OCI-LY1 (cell line): ENCODE measurements around the gene KCTD3.

ENCODE experiments used
- H2AFZ ChIP-seq: fragments of 200-600 bp; sonication (generic), shearing (Covaris generic); 2 replicates; pipeline ENCODE4 v1.6.0; 2014; ENCODE audit warnings: antibody characterized with exemption, mild to moderate bottlenecking, low read length
- H3F3A ChIP-seq: fragments of 200-600 bp; sonication (generic), shearing (Covaris generic); 2 replicates; pipeline ENCODE4 v1.6.0; 2014; ENCODE audit warnings: mild to moderate bottlenecking, antibody characterized with exemption, low read length, moderate library complexity; ENCODE audit not compliant: insufficient read depth
- H3K27ac ChIP-seq: fragments of 200-600 bp; sonication (generic); 2 replicates; pipeline ENCODE4 v1.5.1; 2014; ENCODE audit warnings: low read length, mixed run types, mild to moderate bottlenecking, low read depth; ENCODE audit not compliant: poor library complexity, severe bottlenecking
- H3K27me3 ChIP-seq: fragments of 200-600 bp; sonication (generic); 2 replicates; pipeline ENCODE4 v1.6.0; 2014; ENCODE audit warnings: antibody characterized with exemption, mild to moderate bottlenecking, low read length, moderate library complexity; ENCODE audit not compliant: insufficient read depth
- H3K36me3 ChIP-seq: fragments of 200-600 bp; sonication (generic); 2 replicates; pipeline ENCODE4 v1.6.1; 2014; ENCODE audit warnings: mild to moderate bottlenecking, antibody characterized with exemption, low read length, moderate library complexity, mixed read lengths; ENCODE audit not compliant: insufficient read depth
- H3K4me1 ChIP-seq: fragments of 200-600 bp; sonication (generic); 2 replicates; pipeline ENCODE4 v1.5.1; 2014; ENCODE audit warnings: mild to moderate bottlenecking, low read length, moderate library complexity; ENCODE audit not compliant: insufficient read depth, severe bottlenecking
- H3K4me2 ChIP-seq: fragments of 200-600 bp; sonication (generic), shearing (Covaris generic); 2 replicates; pipeline ENCODE4 v1.6.1; 2014; ENCODE audit warnings: low read length
- H3K4me3 ChIP-seq: fragments of 200-600 bp; sonication (generic); 2 replicates; pipeline ENCODE4 v1.5.1; 2014; ENCODE audit warnings: low read length, low read depth, mild to moderate bottlenecking, mixed read lengths; ENCODE audit not compliant: poor library complexity, severe bottlenecking
- H3K79me2 ChIP-seq: fragments of 200-600 bp; shearing (Covaris generic); 2 replicates; pipeline ENCODE4 v1.6.1; 2016; ENCODE audit warnings: mixed run types, low read length, mixed read lengths; ENCODE audit not compliant: insufficient read depth
- H3K9ac ChIP-seq: fragments of 200-600 bp; sonication (generic), shearing (Covaris generic); 2 replicates; pipeline ENCODE4 v1.6.1; 2014; ENCODE audit warnings: mild to moderate bottlenecking, low read length, mixed read lengths
- H3K9me2 ChIP-seq: fragments of 200-600 bp; sonication (generic), shearing (Covaris generic); 2 replicates; pipeline ENCODE4 v1.6.1; 2014; ENCODE audit warnings: low read depth, mild to moderate bottlenecking, low read length, mixed read lengths
- H3K9me3 ChIP-seq: fragments of 200-600 bp; shearing (Covaris generic); 2 replicates; pipeline ENCODE4 v1.6.1; 2014; ENCODE audit warnings: low read length, mixed read lengths
- H4K20me1 ChIP-seq: fragments of 200-600 bp; sonication (generic), shearing (Covaris generic); 2 replicates; pipeline ENCODE4 v1.6.0; 2016; ENCODE audit warnings: mild to moderate bottlenecking, low read length; ENCODE audit not compliant: insufficient read depth
- EZH2 ChIP-seq: fragments of 200-600 bp; sonication (generic), shearing (Covaris generic); IDR thresholded peaks from 2 replicates; pipeline ENCODE4 v1.8.0; 2017; ENCODE audit warnings: borderline replicate concordance, mixed run types, mild to moderate bottlenecking, antibody characterized with exemption, low read length, moderate library complexity, mixed read lengths
- TF ChIP-seq, protein P1 (sequence below): fragments of 200-600 bp; sonication (generic), shearing (Covaris generic); IDR thresholded peaks from 2 replicates; pipeline ENCODE4 v1.5.1; 2017; ENCODE audit warnings: mild to moderate bottlenecking, antibody characterized with exemption, low read length, moderate library complexity, mixed read lengths

KCTD3 gene

DNA sequence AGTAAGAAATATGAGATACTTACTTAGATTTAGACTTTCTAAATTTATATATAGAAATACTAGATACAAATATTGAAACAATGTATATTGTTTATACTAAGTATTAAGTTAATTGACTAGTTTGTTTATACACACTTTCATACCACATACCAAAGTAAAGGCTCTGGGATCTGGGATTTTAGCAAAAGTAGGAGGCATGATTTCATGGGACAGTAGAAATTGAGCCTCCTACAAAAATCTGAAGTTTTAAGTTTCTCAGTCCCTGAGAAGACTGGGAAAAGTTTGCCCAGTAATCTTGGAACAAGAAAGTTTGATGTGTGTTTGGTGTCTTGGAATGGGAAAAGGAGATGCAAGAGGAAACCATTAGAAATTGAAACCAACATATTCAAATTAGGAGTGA, 30.9 kb downstream of the KCTD3 start:
- H2AFZ ChIP-seq, result no peak overlapping the region
- H4K20me1 ChIP-seq, result no peaks in the 10 kb centered on the region
- no peaks in the 10 kb centered on the region for H3K9me3 ChIP-seq
- no peaks in the 10 kb centered on the region for H3K4me1 ChIP-seq
- no peaks in the 10 kb centered on the region for H3K79me2 ChIP-seq
- no peak overlapping the region for H3K4me2 ChIP-seq
- H3K27ac ChIP-seq, result no peak overlapping the region
- TF ChIP-seq EZH2, result no peak
- TF ChIP-seq, protein P1, sequence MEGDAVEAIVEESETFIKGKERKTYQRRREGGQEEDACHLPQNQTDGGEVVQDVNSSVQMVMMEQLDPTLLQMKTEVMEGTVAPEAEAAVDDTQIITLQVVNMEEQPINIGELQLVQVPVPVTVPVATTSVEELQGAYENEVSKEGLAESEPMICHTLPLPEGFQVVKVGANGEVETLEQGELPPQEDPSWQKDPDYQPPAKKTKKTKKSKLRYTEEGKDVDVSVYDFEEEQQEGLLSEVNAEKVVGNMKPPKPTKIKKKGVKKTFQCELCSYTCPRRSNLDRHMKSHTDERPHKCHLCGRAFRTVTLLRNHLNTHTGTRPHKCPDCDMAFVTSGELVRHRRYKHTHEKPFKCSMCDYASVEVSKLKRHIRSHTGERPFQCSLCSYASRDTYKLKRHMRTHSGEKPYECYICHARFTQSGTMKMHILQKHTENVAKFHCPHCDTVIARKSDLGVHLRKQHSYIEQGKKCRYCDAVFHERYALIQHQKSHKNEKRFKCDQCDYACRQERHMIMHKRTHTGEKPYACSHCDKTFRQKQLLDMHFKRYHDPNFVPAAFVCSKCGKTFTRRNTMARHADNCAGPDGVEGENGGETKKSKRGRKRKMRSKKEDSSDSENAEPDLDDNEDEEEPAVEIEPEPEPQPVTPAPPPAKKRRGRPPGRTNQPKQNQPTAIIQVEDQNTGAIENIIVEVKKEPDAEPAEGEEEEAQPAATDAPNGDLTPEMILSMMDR, result no peak
- H3K27me3 ChIP-seq, result no peaks in the 10 kb centered on the region
- no peaks in the 10 kb centered on the region for H3K9me2 ChIP-seq
- H3K9ac ChIP-seq, result no peak overlapping the region
- no peak overlapping the region for H3K4me3 ChIP-seq
- H3F3A ChIP-seq, result no peaks in the 10 kb centered on the region
- H3K36me3 ChIP-seq, result no peaks in the 10 kb centered on the region

DNA sequence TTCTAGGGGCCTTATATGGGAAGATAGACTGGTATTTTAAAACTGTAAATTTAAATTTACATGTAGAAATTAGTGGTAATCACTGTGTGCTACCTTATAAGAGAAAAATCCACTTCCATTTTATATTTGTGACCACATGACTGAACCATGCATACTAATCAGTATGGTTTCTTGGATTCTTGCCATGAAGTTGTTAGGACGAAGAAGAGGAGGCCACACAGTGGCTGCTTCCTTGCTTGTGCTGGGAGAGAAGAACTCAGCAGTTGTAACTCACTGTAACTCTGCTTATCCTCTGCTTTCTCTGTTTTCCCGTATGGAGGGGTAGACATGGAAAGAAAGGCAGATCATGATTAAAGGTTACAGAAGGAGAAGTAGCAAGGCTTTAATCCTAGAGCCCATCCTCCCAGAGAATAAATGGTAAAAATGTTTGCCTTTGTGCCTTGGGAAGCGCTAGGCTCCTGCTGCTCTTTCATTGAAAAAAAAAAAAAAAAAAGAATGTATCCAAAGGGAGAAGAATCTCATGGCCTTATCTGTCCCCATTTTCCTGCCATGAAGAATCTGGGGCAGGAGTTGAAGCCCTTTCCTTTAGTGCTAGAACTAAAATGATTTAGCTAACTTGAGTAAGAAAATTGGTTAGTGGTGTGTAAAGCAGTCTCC, 32.4 kb downstream of the KCTD3 start:
- Histone ChIP-seq H3K4me3 (no peak overlapping the region), H3K79me2 (no peaks in the 10 kb centered on the region), H3K27me3 (no peaks in the 10 kb centered on the region), H3K4me2 (no peak overlapping the region), H3K4me1 (no peaks in the 10 kb centered on the region), H3K36me3 (no peaks in the 10 kb centered on the region), H3K27ac (no peak overlapping the region), H3K9me2 (no peaks in the 10 kb centered on the region), H4K20me1 (no peaks in the 10 kb centered on the region), H3K9ac (no peak overlapping the region), H2AFZ (no peak overlapping the region), H3K9me3 (no peaks in the 10 kb centered on the region), H3F3A (no peaks in the 10 kb centered on the region)
- TF ChIP-seq EZH2, result no peak
- TF ChIP-seq, protein P1, result no peak

DNA sequence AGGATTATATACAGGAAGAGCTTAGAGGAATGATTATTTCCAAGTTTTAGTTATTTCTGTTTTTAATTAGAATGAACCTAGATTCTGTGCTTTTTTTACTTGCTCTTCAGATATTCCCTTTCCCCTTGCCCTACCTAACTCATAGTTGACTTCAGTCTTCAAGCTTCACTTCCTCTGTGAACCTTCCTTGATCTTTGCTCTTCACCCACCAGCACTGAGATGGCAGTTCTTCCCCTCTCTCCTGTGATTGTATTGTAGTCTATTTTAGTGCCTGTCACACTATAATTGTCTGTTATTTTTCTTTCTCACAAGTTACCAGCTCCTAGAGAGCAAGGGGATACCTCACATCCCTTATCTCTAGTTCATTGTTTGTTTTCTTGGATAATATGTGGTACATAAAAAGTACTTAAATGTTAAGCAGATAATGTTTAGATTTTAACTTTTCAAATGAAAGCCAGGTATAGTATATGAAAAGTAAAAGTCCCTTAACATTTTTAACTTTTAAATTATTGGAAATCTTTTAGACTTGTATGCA, 33.2 kb downstream of the KCTD3 start:
- Histone ChIP-seq H3K4me1 (no peaks in the 10 kb centered on the region), H3K9ac (no peak overlapping the region), H3K27me3 (no peaks in the 10 kb centered on the region), H3K27ac (no peak overlapping the region), H3K9me3 (no peaks in the 10 kb centered on the region), H3K36me3 (no peaks in the 10 kb centered on the region), H3K79me2 (no peaks in the 10 kb centered on the region), H3K4me3 (no peak overlapping the region), H3K4me2 (no peak overlapping the region), H3K9me2 (no peaks in the 10 kb centered on the region), H2AFZ (no peak overlapping the region), H4K20me1 (no peaks in the 10 kb centered on the region), H3F3A (no peaks in the 10 kb centered on the region)
- no peak for TF ChIP-seq EZH2
- TF ChIP-seq, protein P1, result no peak
